Psoas muscle (tissue), 8 donors: ENCODE data around the gene COL4A3. TPM values are rescaled to one million over a fixed set of nuclear protein-coding genes. Genes with fewer than 3 reads are reported as not detected.
A peak's percentile ranks its signal among the peaks of the same experiment; 100 is the strongest.

ENCODE experiments used
- ATAC-seq, 4 donors: fragments of 200-7000 bp; cut with Tn5 transposase; one replicate each; pipeline ENCODE4 v1.9.1; 2020; ENCODE audit warnings: moderate library complexity in 3 of 4, mild to moderate bottlenecking in 2 of 4
- DNase-seq, 2 donors: peaks; one replicate each; pipeline ENCODE4 v3.0.0-alpha.2; 2020
- H3K27ac ChIP-seq: fragments of 200-600 bp; one replicate; pipeline ENCODE4 v1.8.0; 2022
- H3K27me3 ChIP-seq, 3 donors: fragments of 200-600 bp in 1 of 3; one replicate each; pipeline versions ENCODE4 v1.6.1 to v1.8.0; 2013 to 2022; ENCODE audit warnings: low read length in 2 of 3, mild to moderate bottlenecking in 2 of 3, moderate library complexity in 1 of 3; ENCODE audit not compliant: insufficient read depth in 3 of 3
- H3K36me3 ChIP-seq, 2 donors: fragments of 200-600 bp in 1 of 2; one replicate each; pipeline versions ENCODE4 v1.6.1 to v1.8.0; 2013 to 2022; ENCODE audit warnings: low read depth in 1 of 2, mild to moderate bottlenecking in 1 of 2, moderate library complexity in 1 of 2; ENCODE audit not compliant: insufficient read depth in 1 of 2
- H3K4me1 ChIP-seq: fragments of 200-600 bp; one replicate; pipeline ENCODE4 v1.8.0; 2022
- H3K4me3 ChIP-seq: fragments of 200-600 bp; one replicate; pipeline ENCODE4 v1.8.0; 2022; ENCODE audit warnings: mild to moderate bottlenecking
- H3K9me3 ChIP-seq: fragments of 200-600 bp; one replicate; pipeline ENCODE4 v1.8.0; 2022
- CTCF ChIP-seq: fragments of 200-600 bp; IDR thresholded peaks from one replicate; pipeline ENCODE4 v1.8.0; 2022; ENCODE audit warnings: antibody characterized with exemption
- WGBS, 3 donors: extraction: QIAGEN DNeasy Blood & Tissue Kit; methylation state at CpG; one replicate each; pipeline versions ENCODE4 v1.1.6 to v1.1.7; 2013; 5-methylcytosine and 5-hydroxymethylcytosine counted together
- intact Hi-C, 2 donors: fragments of 100-400 bp; cut with DNase I; formaldehyde crosslinking; loops; one replicate each; pipeline versions ENCODE4 v1.11.0 to v1.14.2; 2022
- polyA plus RNA-seq, 3 donors: library from polyadenylated mRNA; stranded (reverse); fragments of 200-250 nt; gene quantifications; one replicate each; pipeline ENCODE4 v1.2.3, GENCODE V29; 2013
- total RNA-seq, 4 donors: library from RNA; stranded (reverse); fragmentation: NEBNext Ultra II Directional in 2 of 4; extraction: Animal tissue kit (Norgen Biotek cat#: 25700) in 2 of 4; gene quantifications; one replicate each; pipeline versions ENCODE4 v1.2.1 to v1.2.4, GENCODE V29; 2021 to 2023
- donor health status: healthy with polysubstance abuse.
- donor health status: DM: no; HTN: no; CAD: no; lungs with moderate emphysema.
- donor health status: Bipolar disorder and iron deficiency.
- donor health status: healthy.
- donor health status: DM: yes; HTN: yes; CAD: no.
- donor health status: DM: no; HTN: no; CAD: no.
- donor health status: DM: no; HTN: no; CAD: no.
- donor health status: DM: yes; HTN: yes; CAD: no.

Gene COL4A3
- total and polyA plus RNA-seq, 7 donors = 3.1 to 29.4 (median 5.6) TPM

DNA sequence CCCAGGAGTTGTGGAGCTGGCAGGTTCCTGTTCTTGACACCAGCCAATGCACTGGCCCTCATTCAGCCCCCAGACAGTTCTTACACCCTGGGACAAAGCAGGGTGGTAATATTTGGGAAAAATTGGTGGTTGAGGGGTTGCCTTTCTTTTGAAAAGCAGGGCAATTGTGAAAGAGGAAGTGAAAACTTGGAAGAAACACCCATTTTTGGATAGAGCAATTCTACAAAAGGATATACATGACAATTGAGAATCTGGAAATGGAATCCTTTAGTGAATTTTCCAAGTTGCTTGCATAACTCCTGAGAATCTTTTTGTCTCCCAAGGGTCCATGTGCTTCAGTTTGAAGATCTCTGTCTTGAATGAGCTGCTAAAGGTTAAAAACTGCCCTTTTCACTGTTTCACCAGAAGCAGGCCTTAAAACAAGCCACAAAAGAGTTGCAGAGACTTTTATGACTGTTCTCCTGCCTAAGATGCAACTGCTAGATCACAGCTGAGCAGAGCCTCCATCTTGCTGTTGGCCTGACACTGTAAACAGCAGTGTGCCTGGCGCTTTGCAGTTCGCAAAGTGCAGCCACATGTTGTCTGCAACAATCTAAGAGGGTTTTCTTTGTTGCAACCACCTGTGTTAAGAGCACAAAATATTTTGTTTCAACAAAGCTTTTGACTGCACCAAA lies 12.2 kb upstream of the COL4A3 start:
- 94 to 100% (median 95%) methylated on average over 2 of the region's 2 CpGs for WGBS, 3 donors
- H3K4me3 ChIP-seq = no peak overlapping the region
- no peak for TF ChIP-seq CTCF
- peaks cover 34% of the 10 kb centered on the region for H3K4me1 ChIP-seq
- peaks cover 0 to 2% of the 10 kb centered on the region in 2 donors for H3K36me3 ChIP-seq
- DNase-seq = no peak
- intact Hi-C loops = no loop called here
- H3K27me3 ChIP-seq = no peaks in the 10 kb centered on the region
- ATAC-seq = no peak
- peak overlapping the region; percentile 5 for H3K27ac ChIP-seq
- no peaks in the 10 kb centered on the region for H3K9me3 ChIP-seq

GRCh38 chr2:227153307-227153706 lies 11.1 kb upstream of the COL4A3 start:
- Histone ChIP-seq H3K27ac (peak overlapping the region; percentile 36), H3K27me3 (no peaks in the 10 kb centered on the region), H3K4me1 (peaks cover 41% of the 10 kb centered on the region), H3K4me3 (no peak overlapping the region), H3K36me3 (no peaks in the 10 kb centered on the region), H3K9me3 (no peaks in the 10 kb centered on the region)
- intact Hi-C loops = no loop called here
- no peak for DNase-seq
- peak in 3 of 4 donors; percentile 34 to 68 (median 39) for ATAC-seq
- TF ChIP-seq CTCF = no peak
- 61 to 93% (median 65%) methylated on average over 4 of the region's 4 CpGs for WGBS, 3 donors

GRCh38 chr2:227153758-227154486 lies 10.5 kb upstream of the COL4A3 start:
- DNase-seq = no peak
- peak overlapping the region; percentile 36 for H3K27ac ChIP-seq
- intact Hi-C loops = no loop called here

DNA sequence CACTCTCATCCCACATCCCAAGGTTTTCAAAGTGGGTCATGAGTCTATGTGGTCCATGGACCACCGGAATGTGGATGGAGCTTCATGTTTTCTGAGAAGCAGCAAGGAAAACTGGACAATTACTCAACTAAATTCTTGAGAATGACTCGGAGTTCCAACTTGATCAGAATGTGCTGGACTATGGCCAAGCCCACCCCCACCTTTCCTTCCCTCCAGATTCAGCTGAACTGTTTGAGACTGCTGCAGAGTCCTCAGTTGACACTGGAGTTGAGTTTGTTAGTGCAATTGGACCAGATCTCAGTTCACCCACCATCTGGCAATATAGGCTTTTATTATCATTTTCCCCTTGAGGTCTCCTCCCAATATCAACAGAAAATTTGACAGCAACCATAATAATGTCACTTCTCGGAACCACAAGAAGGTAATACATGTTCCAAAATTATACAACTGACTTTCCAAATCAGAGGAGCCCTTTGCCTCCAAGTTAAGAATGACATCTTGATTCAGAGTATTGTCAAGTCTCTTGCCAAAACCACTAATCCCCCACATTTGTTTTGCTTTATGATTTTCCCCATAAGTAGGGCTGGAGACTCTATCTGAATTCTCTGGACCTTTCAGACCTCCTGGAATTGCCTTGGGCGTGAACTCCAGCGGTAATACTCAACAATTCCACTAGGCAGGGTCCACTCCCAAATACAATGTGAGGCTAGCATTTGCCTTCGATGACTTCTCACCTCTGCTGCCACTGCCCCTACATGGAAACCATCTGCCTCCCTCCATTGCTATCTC lies 9.2 kb upstream of the COL4A3 start:
- no peaks in the 10 kb centered on the region for H3K27me3 ChIP-seq
- ATAC-seq = peak in 1 of 4 donors; percentile 35
- H3K4me1 ChIP-seq = peaks cover 46% of the 10 kb centered on the region
- TF ChIP-seq CTCF = no peak
- intact Hi-C loops = no loop called here
- H3K36me3 ChIP-seq = no peaks in the 10 kb centered on the region
- no peak for DNase-seq
- no peak overlapping the region for H3K4me3 ChIP-seq
- H3K9me3 ChIP-seq = no peaks in the 10 kb centered on the region
- H3K27ac ChIP-seq = peak overlapping the region; percentile 27
- 74 to 79% (median 75%) methylated on average over 6 of the region's 6 CpGs for WGBS, 3 donors

More at GRCh38 chr2:227153758-227154486, 10.5 kb upstream of the COL4A3 start:
- Histone ChIP-seq H3K4me1 (peaks cover 41% of the 10 kb centered on the region), H3K9me3 (no peaks in the 10 kb centered on the region), H3K27me3 (no peaks in the 10 kb centered on the region), H3K36me3 (no peaks in the 10 kb centered on the region), H3K4me3 (no peak overlapping the region)
- 54 to 79% (median 57%) methylated on average over 4 of the region's 4 CpGs for WGBS, 3 donors
- TF ChIP-seq CTCF = no peak
- peak; percentile 70 to 81 (median 74) for ATAC-seq
